ENCODE results near the gene POLR3B. TPM values are rescaled to one million over a fixed set of nuclear protein-coding genes. Genes with fewer than 3 reads are reported as not detected.

POLR3B gene
- total and polyA plus RNA-seq, 10 of the 15 experiments (the other 5 are each of a cell fraction or from before 2014, with no cell fraction given) = 2.3 to 10.5 (median 8.0) TPM

- Histone ChIP-seq H3K4me2 (ENCODE audit: control insufficient read depth, insufficient read depth) (no peak overlapping the region), H3K4me1 (ENCODE audit: control insufficient read depth, insufficient read depth, low read length) (no peaks in the 10 kb centered on the region), H3K4me3 (no peak overlapping the region), H4K20me1 (ENCODE audit: control insufficient read depth, insufficient read depth) (no peaks in the 10 kb centered on the region), H3K79me2 (ENCODE audit: control insufficient read depth, insufficient read depth, low read length) (no peaks in the 10 kb centered on the region), H3K9me3 (replicated peaks; ENCODE audit: control insufficient read depth, insufficient read depth, low read length) (no peaks in the 10 kb centered on the region), H3K9ac (ENCODE audit: control insufficient read depth, insufficient read depth, low read length) (no peak overlapping the region), H3K36me3 (ENCODE audit: control insufficient read depth in 2 of 2, insufficient read depth in 2 of 2, low read length in 1 of 2) (peaks cover 0 to 12% of the 10 kb centered on the region in 2 experiments; a peak in 1 of 4 replicates), H3K27ac (ENCODE audit: control insufficient read depth, insufficient read depth) (no peak overlapping the region), H3K27me3 (replicated peaks in 1 of 2; ENCODE audit: control insufficient read depth in 2 of 2, insufficient read depth in 2 of 2, low read length in 1 of 2) (no peaks in the 10 kb centered on the region), H2AFZ (ENCODE audit: control insufficient read depth, low read depth, low read length) (no peak overlapping the region)
- POLR2A ChIA-PET = no interaction called here
- no peak for ATAC-seq
- RAD21 ChIA-PET (ENCODE audit: unreplicated experiment) = no interaction called here
- in situ Hi-C loops (cut with MboI) = no loop called here
- intact Hi-C loops (cut with micrococcal nuclease; ENCODE audit: unreplicated experiment) = no loop called here
- 81% methylated on average over 6 of the region's 6 CpGs for WGBS (ENCODE audit: insufficient coverage, insufficient replicate concordance, low lambda C conversion rate, missing lambda C conversion rate)
- SMC1A ChIA-PET (ENCODE audit: uncharacterized antibody, unreplicated experiment) = interaction anchor here (1.1 kb wide), 1 partner anchor 11 kb away, joined by 3 read pairs; no protein-coding TSS in a partner anchor
- CTCF ChIA-PET = interaction anchor here (2.4 kb wide), 1 partner anchor 12 kb away, joined by 14 read pairs; the partner anchor contains the start of gene POLR3B
- DNase-seq (ENCODE audit: low read depth, low spot score) = no peak
- FAIRE-seq = no peak
- no TSS peak for BruUV-seq (replicated peaks)
- no peak for TF ChIP-seq SMAD5 (IDR thresholded peaks at IDR 0.05; ENCODE audit: low read depth)
- no peak for TF ChIP-seq MLLT1 (IDR thresholded peaks at IDR 0.05)
- no peak for TF ChIP-seq NFYB (IDR thresholded peaks at IDR 0.05; ENCODE audit: insufficient read depth, low read depth, low read length)
- no peak for TF ChIP-seq CBX5 (IDR thresholded peaks at IDR 0.05; ENCODE audit: low read depth)
- TF ChIP-seq HDAC2 (IDR thresholded peaks at IDR 0.05) = no peak
- no peak for TF ChIP-seq ZNF24 (IDR thresholded peaks at IDR 0.05)
- TF ChIP-seq, protein P1, sequence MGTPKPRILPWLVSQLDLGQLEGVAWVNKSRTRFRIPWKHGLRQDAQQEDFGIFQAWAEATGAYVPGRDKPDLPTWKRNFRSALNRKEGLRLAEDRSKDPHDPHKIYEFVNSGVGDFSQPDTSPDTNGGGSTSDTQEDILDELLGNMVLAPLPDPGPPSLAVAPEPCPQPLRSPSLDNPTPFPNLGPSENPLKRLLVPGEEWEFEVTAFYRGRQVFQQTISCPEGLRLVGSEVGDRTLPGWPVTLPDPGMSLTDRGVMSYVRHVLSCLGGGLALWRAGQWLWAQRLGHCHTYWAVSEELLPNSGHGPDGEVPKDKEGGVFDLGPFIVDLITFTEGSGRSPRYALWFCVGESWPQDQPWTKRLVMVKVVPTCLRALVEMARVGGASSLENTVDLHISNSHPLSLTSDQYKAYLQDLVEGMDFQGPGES (IDR thresholded peaks at IDR 0.05) = no peak
- no peak for TF ChIP-seq SMARCA5 (IDR thresholded peaks at IDR 0.05)
- no peak for TF ChIP-seq WRNIP1 (IDR thresholded peaks at IDR 0.05; ENCODE audit: borderline replicate concordance, low read depth, low read length)
- TF ChIP-seq RBBP5 (conservative IDR thresholded peaks at IDR 0.05) = no peak
- TF ChIP-seq, protein P2, sequence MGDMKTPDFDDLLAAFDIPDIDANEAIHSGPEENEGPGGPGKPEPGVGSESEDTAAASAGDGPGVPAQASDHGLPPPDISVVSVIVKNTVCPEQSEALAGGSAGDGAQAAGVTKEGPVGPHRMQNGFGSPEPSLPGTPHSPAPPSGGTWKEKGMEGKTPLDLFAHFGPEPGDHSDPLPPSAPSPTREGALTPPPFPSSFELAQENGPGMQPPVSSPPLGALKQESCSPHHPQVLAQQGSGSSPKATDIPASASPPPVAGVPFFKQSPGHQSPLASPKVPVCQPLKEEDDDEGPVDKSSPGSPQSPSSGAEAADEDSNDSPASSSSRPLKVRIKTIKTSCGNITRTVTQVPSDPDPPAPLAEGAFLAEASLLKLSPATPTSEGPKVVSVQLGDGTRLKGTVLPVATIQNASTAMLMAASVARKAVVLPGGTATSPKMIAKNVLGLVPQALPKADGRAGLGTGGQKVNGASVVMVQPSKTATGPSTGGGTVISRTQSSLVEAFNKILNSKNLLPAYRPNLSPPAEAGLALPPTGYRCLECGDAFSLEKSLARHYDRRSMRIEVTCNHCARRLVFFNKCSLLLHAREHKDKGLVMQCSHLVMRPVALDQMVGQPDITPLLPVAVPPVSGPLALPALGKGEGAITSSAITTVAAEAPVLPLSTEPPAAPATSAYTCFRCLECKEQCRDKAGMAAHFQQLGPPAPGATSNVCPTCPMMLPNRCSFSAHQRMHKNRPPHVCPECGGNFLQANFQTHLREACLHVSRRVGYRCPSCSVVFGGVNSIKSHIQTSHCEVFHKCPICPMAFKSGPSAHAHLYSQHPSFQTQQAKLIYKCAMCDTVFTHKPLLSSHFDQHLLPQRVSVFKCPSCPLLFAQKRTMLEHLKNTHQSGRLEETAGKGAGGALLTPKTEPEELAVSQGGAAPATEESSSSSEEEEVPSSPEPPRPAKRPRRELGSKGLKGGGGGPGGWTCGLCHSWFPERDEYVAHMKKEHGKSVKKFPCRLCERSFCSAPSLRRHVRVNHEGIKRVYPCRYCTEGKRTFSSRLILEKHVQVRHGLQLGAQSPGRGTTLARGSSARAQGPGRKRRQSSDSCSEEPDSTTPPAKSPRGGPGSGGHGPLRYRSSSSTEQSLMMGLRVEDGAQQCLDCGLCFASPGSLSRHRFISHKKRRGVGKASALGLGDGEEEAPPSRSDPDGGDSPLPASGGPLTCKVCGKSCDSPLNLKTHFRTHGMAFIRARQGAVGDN (IDR thresholded peaks at IDR 0.05) = no peak
- no peak for TF ChIP-seq PBX3 (IDR thresholded peaks at IDR 0.05; ENCODE audit: insufficient replicate concordance, low read depth, low read length)
Measured at GRCh38 chr12:106369624-106370346, 12.2 kb downstream of the POLR3B start.

All from GM12878 (cell line).